ENCODE results near the gene STK24.

Gene STK24

GRCh38 chr13:98556142-98556816, 20.6 kb downstream of the STK24 start:
- H3K4me3 Mint-ChIP-seq: no peak overlapping the region
- H3K36me3 Mint-ChIP-seq: peaks cover 11% of the 10 kb centered on the region
- peaks cover 74% of the 10 kb centered on the region for H3K4me1 Mint-ChIP-seq
- peak overlapping the region; percentile 67 for H3K27ac Mint-ChIP-seq
- no peak for ATAC-seq (ENCODE audit: low read depth)
- no peak for DNase-seq (ENCODE audit: low spot score in 2 of 2)
- H3K9me3 Mint-ChIP-seq: no peaks in the 10 kb centered on the region
- no peaks in the 10 kb centered on the region for H3K27me3 Mint-ChIP-seq

- Mint-ChIP-seq H3K36me3 (peaks cover 19% of the 10 kb centered on the region), H3K4me1 (peaks cover 48% of the 10 kb centered on the region), H3K4me3 (peak overlapping the region; percentile 12), H3K27me3 (no peaks in the 10 kb centered on the region), H3K9me3 (no peaks in the 10 kb centered on the region), H3K27ac (no peak overlapping the region)
- no peak for DNase-seq (ENCODE audit: low spot score in 2 of 2)
- ATAC-seq (ENCODE audit: low read depth): no peak
Observed at GRCh38 chr13:98549728-98550317, 27.1 kb downstream of the STK24 start.

GRCh38 chr13:98549006-98549727, 27.7 kb downstream of the STK24 start:
- Mint-ChIP-seq H3K36me3 (peaks cover 19% of the 10 kb centered on the region), H3K27me3 (no peaks in the 10 kb centered on the region), H3K27ac (no peak overlapping the region), H3K9me3 (no peaks in the 10 kb centered on the region), H3K4me3 (peak overlapping the region; percentile 12), H3K4me1 (peaks cover 52% of the 10 kb centered on the region)
- no peak for DNase-seq (ENCODE audit: low spot score in 2 of 2)
- no peak for ATAC-seq (ENCODE audit: low read depth)

GRCh38 chr13:98548230-98548629, 28.7 kb downstream of the STK24 start:
- Mint-ChIP-seq H3K27ac (peak overlapping the region; percentile 41), H3K27me3 (no peaks in the 10 kb centered on the region), H3K4me1 (peaks cover 52% of the 10 kb centered on the region), H3K36me3 (peaks cover 19% of the 10 kb centered on the region), H3K4me3 (no peak overlapping the region), H3K9me3 (no peaks in the 10 kb centered on the region)
- no peak for DNase-seq (ENCODE audit: low spot score in 2 of 2)
- no peak for ATAC-seq (ENCODE audit: low read depth)

- no peak for DNase-seq (ENCODE audit: low spot score in 2 of 2)
- no peak overlapping the region for H3K4me3 Mint-ChIP-seq
- H3K27ac Mint-ChIP-seq: peak overlapping the region; percentile 41
- no peak for ATAC-seq (ENCODE audit: low read depth)
- H3K4me1 Mint-ChIP-seq: peaks cover 55% of the 10 kb centered on the region
- H3K27me3 Mint-ChIP-seq: no peaks in the 10 kb centered on the region
- H3K9me3 Mint-ChIP-seq: no peaks in the 10 kb centered on the region
- peaks cover 18% of the 10 kb centered on the region for H3K36me3 Mint-ChIP-seq
Observed at GRCh38 chr13:98547455-98547854, 29.5 kb downstream of the STK24 start.

GRCh38 chr13:98546402-98546801, 30.5 kb downstream of the STK24 start:
- no peak overlapping the region for H3K4me3 Mint-ChIP-seq
- peaks cover 13% of the 10 kb centered on the region for H3K36me3 Mint-ChIP-seq
- DNase-seq (ENCODE audit: low spot score in 2 of 2) (no peak), ATAC-seq (ENCODE audit: low read depth) (no peak)
- H3K27ac Mint-ChIP-seq: no peak overlapping the region
- peaks cover 55% of the 10 kb centered on the region for H3K4me1 Mint-ChIP-seq
- H3K27me3 Mint-ChIP-seq: no peaks in the 10 kb centered on the region
- H3K9me3 Mint-ChIP-seq: no peaks in the 10 kb centered on the region

- H3K4me3 Mint-ChIP-seq: peak overlapping the region; percentile 77
- H3K4me1 Mint-ChIP-seq: peaks cover 50% of the 10 kb centered on the region
- no peaks in the 10 kb centered on the region for H3K27me3 Mint-ChIP-seq
- no peaks in the 10 kb centered on the region for H3K36me3 Mint-ChIP-seq
- peak overlapping the region; percentile 76 for H3K27ac Mint-ChIP-seq
- H3K9me3 Mint-ChIP-seq: no peaks in the 10 kb centered on the region
- no peak for ATAC-seq (ENCODE audit: low read depth)
- no peak for DNase-seq (ENCODE audit: low spot score in 2 of 2)
Observed at GRCh38 chr13:98544104-98544710, 32.7 kb downstream of the STK24 start.

GRCh38 chr13:98543378-98544103, 33.4 kb downstream of the STK24 start:
- Mint-ChIP-seq H3K4me3 (peak overlapping the region; percentile 77), H3K36me3 (peaks cover 2% of the 10 kb centered on the region), H3K9me3 (no peaks in the 10 kb centered on the region), H3K4me1 (peaks cover 55% of the 10 kb centered on the region), H3K27ac (peak overlapping the region; percentile 76), H3K27me3 (no peaks in the 10 kb centered on the region)
- peak; percentile 70 for ATAC-seq (ENCODE audit: low read depth)
- no peak for DNase-seq (ENCODE audit: low spot score in 2 of 2)

GRCh38 chr13:98542568-98543377, 34.1 kb downstream of the STK24 start:
- ATAC-seq (ENCODE audit: low read depth): peak; percentile 66
- Mint-ChIP-seq H3K9me3 (no peaks in the 10 kb centered on the region), H3K27ac (peak overlapping the region; percentile 76), H3K27me3 (no peaks in the 10 kb centered on the region), H3K36me3 (peaks cover 4% of the 10 kb centered on the region), H3K4me1 (peaks cover 55% of the 10 kb centered on the region), H3K4me3 (peak overlapping the region; percentile 77)
- DNase-seq (ENCODE audit: low spot score in 2 of 2): no peak

- no peaks in the 10 kb centered on the region for H3K9me3 Mint-ChIP-seq
- H3K27ac Mint-ChIP-seq: no peak overlapping the region
- peaks cover 9% of the 10 kb centered on the region for H3K36me3 Mint-ChIP-seq
- ATAC-seq (ENCODE audit: low read depth) (peak; percentile 30), DNase-seq (ENCODE audit: low spot score in 2 of 2) (no peak)
- H3K4me1 Mint-ChIP-seq: peaks cover 58% of the 10 kb centered on the region
- H3K27me3 Mint-ChIP-seq: no peaks in the 10 kb centered on the region
- no peak overlapping the region for H3K4me3 Mint-ChIP-seq
Observed at GRCh38 chr13:98541701-98542203, 35.2 kb downstream of the STK24 start.

- peak overlapping the region; percentile 69 for H3K27ac Mint-ChIP-seq
- H3K9me3 Mint-ChIP-seq: no peaks in the 10 kb centered on the region
- ATAC-seq (ENCODE audit: low read depth) (no peak), DNase-seq (ENCODE audit: low spot score in 2 of 2) (no peak)
- H3K27me3 Mint-ChIP-seq: no peaks in the 10 kb centered on the region
- peaks cover 9% of the 10 kb centered on the region for H3K36me3 Mint-ChIP-seq
- H3K4me1 Mint-ChIP-seq: peaks cover 58% of the 10 kb centered on the region
- H3K4me3 Mint-ChIP-seq: peak overlapping the region; percentile 21
Observed at GRCh38 chr13:98541191-98541590, 35.7 kb downstream of the STK24 start.

GRCh38 chr13:98540476-98540875, 36.4 kb downstream of the STK24 start:
- no peak for ATAC-seq (ENCODE audit: low read depth)
- H3K4me3 Mint-ChIP-seq: no peak overlapping the region
- no peak for DNase-seq (ENCODE audit: low spot score in 2 of 2)
- H3K27me3 Mint-ChIP-seq: no peaks in the 10 kb centered on the region
- no peaks in the 10 kb centered on the region for H3K9me3 Mint-ChIP-seq
- no peak overlapping the region for H3K27ac Mint-ChIP-seq
- peaks cover 62% of the 10 kb centered on the region for H3K4me1 Mint-ChIP-seq
- peaks cover 9% of the 10 kb centered on the region for H3K36me3 Mint-ChIP-seq

- no peak for ATAC-seq (ENCODE audit: low read depth)
- Mint-ChIP-seq H3K27me3 (no peaks in the 10 kb centered on the region), H3K27ac (no peak overlapping the region), H3K4me3 (no peak overlapping the region), H3K9me3 (no peaks in the 10 kb centered on the region), H3K4me1 (peaks cover 66% of the 10 kb centered on the region), H3K36me3 (peaks cover 9% of the 10 kb centered on the region)
- no peak for DNase-seq (ENCODE audit: low spot score in 2 of 2)
Observed at GRCh38 chr13:98539666-98540065, 37.2 kb downstream of the STK24 start.
